GM21723 (cell line): ENCODE measurements around the gene TMEM86B.
"Not testable (repeated sequence)": the region's sequence is repeated elsewhere in the genome, so short reads cannot be mapped to it uniquely, and the experiment has no call there.

Experiments used
- ATAC-seq: cut with Tn5 transposase; IDR thresholded peaks from one replicate; pipeline ENCODE4 v1.9.1; 2021; ENCODE audit warnings: mild to moderate bottlenecking, moderate library complexity; ENCODE audit not compliant: unreplicated experiment

The TMEM86B gene

DNA sequence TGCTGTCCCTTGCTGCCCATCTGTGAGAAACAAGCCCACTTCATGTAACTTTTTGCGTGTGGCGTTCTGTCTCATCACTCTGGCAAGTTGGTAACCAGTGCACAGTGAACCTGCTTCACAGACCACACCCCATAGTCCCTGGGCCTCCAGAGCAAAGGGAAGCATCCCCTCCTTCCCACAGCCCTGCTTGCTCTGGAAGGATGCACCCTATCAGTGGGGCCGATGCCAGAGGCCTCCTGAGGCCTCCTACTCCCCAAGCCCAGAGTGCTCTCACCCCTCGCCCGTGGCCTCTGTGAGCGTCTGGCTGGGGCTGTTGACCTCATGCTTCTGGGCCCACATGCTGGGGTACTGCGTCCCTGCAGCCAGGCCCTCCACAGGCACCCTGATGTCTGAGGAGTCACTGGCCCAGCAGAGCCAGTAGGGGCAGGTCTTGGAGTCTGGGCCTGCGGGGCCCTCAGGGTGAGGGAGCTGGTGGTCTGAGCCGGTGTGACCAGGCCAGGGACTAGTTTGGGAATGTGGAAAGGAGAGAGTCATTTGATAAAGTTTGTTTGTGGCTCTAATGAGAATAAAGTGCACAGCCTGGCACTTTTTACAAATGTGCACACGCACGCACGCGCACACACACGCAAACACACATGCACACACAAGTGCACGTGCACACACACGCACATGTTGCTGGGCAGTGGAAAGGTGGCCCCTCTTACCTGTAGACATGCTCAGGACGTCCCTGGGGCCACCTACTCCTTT is 5.1 kb downstream of the TMEM86B start:
- no peak for ATAC-seq

DNA sequence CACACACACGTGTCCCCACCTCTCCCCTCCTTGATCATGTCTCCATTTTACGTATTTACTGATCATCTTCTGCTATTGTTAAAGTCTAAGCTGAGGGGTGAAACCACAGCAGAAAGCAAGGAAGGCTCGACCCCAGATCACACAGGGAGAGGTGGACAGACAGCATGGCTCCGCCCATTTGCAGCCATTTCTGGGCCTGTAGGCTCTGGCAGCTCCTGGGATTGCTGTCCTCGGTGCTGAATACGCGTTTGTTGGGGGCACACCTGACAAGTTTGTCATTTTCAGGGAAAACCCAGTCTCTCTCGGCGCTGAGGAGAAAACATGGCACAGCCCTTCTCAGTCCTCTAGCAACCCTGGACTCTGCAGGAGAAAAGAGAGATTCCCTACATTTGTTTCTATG is 8.0 kb downstream of the TMEM86B start:
- no peak for ATAC-seq

DNA sequence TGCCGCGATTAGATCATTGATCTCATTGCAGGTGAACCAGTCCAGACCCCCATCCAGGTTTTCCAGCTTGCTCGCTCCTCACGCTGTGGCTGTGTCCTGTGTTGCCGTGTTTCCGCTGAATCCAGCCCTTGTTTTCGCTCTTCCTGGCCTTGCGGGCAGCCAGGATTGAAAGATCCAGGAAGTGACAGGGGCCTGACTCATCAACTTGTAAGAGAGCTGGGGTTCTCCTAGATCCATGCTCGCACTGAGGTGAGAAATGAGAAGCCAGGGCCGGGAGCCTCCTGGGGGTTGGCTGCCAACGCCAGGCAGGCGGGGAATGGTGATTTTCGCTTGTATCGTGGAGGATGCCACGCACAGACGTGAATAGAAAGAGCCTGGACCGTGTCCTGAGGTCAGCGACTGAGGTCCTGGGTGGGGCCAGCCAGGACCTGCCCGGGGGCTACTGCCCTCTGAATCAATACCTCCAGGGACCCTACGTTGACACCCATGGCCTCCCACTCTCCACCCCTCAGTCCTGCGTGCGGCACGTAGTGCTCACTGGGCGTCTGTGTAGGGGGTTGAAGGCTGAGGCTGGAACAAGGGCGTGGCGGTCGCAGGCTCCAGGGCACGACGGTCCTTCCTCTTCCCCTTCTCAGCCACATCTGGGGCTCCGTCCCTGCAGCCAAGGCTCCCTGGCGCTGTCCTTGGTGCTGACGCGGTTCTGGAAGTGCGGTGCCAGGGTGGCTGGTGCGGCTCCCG is 11.9 kb downstream of the TMEM86B start:
- no peak for ATAC-seq

DNA sequence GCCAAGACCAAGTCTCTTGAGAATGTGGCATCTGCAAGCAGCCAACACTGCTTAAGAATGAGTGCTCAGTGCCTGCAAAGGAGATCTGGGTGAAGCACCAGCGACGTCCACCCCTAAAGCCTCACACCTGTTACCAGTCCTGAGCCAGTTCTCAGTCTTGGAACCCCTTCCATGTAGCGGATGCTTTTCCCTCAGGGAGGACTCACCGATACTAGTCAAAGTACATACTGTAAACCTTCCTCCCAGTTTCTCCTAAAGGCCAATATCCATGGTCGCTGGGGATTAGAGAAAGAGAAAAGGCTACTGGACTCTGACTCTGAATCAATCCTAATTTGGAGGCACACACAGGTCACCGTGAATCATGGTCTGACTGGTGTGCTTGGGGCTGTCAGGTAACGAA is 15.0 kb downstream of the TMEM86B start:
- no peak for ATAC-seq

DNA sequence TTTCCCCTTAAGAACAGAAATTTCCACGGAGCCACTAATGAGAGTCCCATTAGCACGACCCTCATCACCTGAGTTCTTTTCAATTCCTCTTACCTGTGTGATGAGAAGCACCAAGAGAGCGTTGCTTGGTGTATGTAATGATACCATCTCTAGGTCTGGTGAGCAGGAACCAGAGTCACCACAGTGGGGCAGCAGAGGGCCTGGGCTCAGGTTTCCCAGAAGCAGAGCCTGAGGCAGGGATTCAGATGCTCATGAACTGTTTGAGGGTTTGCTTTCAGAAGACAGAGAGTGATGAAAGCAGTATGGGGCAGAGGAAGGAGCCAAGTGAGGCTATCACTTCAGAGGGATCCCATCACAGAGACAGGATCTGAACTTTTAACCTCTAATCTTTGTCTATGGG is 16.1 kb downstream of the TMEM86B start:
- ATAC-seq = no peak

DNA sequence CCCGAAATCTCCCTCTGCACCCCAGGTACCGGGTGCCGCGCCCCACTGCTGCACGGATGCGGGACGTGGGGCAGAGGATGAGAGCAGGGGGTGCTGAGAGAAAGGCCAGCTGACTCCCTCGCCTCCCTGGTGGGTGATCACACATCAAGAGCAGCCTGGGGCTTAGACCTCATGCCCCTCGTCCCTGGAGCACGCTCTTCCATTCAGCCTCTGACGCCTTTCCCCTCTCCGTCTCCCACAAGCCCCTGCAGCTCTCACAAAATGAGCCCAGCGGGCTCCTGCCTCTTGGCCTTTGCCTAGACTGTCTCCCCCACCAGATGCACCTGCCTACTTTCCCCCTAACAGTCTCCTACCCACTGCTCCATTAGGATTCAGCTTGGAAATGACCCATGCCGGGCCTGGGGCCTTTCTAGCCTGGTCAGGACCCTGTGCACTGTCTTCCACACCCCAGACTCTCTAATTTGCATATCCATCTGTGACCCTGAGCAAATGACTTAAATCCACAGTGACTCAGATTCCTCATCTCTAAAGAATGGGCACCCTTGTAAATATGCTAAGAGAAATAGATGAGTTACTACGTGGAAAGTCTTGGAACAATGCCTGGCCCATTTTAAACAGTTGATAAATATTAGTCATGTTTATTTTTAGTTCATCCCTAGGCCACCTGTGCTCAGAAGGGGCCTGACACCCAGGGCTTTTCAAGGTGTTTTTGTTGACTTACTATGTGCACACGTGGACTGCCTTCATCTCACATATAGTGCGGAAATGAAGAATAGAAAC is 18.7 kb downstream of the TMEM86B start:
- no peak for ATAC-seq

DNA sequence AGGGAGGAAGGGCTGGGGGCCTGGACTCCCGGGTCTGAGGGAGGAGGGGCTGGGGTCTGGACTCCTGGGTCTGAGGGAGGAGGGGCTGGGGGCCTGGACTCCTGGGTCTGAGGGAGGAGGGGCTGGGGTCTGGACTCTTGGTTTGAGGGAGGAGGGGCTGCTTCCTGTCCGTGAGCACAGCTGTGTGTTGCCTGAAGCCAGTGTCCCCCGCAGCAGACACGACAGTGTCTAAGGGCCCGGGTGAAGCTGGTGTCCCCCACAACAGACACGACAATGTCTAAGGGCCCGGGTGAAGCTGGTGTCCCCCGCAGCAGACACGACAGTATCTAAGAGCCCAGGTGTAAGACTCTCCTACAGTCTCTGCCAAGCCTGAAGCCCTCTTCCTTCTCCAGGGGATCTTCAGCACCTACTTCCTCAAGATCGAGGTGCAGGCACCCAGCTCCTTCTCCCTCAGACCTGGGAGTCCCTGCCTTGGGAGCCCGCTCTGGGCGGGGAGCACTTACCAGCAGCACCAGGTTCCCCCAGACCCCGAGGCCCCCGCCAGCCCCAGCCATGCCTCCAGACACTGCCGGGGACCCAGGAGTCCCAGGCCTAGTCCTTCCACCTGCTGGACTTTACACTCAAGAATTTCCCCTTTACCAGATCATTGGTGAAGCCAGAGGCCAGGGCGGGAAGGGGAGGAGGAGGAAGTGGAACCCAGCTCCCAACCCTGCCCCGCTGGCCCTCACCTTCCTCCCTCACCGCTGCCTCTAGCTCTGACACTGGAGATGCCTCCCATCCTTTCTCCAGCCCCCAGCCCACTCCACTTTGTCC is 19.5 kb downstream of the TMEM86B start, which contains the start of gene PTPRH:
TSS of gene PTPRH (minus strand) at position 622 of the 813 bp plus-strand sequence. CDS start at position 554, 68 bp downstream.
- no peak for ATAC-seq

DNA sequence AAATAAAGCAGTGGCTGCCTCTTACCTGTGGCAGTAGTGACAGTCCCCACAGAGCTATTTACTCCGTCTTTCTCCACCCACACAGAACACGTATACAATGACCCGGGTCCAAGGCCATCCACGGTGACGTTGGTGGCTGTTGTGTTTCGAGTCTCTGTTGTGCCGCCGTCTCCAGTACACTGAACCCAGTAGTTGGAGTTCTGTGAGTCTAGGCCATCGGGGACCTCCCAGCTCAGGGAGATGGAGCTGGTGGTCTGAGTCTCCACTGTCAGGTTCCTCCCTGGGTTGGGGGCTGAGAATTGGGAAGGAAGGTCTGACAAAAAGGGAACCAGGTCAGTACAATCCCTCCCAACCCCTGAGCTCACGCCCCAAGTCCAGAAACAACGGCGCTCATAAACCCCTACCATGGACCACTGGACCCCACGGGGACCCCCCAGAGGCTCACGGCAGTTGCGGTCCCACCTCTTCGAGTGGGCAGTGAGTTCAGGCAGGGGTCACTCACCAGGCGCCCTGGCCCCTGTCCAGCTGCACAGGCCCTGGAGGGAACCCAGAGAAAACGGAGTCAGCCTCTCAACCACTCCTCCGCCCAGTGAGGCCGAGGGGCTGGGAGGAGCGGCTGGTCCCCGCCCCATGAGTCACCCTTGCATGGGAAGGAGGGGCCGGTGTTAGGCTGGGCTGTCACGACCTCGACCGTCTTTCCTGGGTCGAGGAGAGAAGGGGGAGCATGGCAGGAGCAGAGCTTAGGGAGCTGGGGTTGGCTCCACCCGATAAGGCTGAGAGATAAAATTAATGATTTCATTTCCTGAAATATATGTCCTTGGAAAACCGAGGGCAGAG is 21.7 kb downstream of the TMEM86B start:
- no peak for ATAC-seq

DNA sequence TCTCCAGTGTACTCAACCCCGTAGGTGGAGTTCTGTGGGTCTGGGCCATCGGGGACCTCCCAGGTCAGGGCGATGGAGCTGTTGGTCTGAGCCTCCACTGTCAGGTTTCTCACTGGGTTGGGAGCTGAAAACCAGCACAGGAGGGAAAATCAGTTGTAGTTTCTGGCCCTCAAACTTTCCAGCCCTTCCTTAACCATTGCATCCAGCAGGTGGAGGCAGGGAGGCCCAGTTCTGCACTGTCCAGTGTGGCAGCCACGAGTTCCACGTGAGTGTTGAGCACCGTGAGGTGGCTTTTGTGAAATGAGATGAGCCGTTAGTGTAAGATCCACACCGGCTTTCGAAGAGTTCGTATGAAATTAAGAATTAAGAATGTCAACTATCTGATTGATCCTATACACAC is 26.4 kb downstream of the TMEM86B start:
- not testable (repeated sequence) for ATAC-seq

DNA sequence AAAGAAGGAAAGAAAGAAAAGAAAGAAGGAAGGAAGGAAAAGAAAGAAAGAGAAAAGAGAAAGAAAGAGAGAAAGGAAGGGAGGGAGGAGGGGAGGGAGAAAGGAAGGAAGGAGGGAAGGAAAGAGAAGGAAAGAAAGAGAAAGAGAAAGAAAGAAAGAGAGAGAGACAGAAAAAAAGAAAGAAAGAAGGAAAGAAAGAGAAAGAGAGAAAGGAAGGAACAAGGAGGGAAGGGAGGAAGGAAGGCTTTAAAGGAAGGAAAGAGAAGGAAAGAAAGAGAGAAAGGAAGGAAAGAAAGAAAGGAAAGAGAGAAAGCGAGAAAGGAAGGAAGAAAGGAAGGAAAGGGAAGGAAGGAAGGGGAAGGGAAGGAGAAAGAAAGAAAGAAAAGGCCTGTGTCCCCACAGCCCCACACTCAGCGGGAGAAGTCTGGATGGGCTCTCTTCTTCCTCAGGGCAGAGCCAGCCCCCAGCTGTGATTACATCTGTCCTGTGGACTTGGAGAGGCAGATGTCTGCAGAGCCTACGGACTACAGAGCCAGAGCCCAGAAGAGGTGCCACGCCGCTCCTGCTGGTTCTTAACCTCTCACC is 28.9 kb downstream of the TMEM86B start:
- no peak for ATAC-seq

DNA sequence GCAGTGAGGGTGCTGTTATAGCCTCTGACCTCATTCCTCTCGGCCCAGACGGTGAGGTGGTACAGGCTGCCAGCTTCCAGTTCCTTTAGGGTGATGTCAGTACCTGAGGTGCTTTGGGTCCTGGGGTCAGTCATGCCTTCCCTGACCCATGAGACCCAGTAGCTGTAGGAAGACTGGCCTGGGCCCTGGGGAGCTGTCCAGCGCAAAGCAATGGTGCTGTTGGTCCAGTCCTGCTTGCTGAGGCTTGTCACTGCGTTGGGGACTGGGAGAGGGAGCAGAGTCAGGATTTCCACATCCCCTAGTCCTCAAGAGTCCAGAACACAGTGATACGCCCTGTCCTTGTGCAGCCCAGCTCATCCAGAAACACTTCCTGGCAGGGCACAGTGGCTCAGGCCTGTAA is 29.9 kb downstream of the TMEM86B start:
- no peak for ATAC-seq

DNA sequence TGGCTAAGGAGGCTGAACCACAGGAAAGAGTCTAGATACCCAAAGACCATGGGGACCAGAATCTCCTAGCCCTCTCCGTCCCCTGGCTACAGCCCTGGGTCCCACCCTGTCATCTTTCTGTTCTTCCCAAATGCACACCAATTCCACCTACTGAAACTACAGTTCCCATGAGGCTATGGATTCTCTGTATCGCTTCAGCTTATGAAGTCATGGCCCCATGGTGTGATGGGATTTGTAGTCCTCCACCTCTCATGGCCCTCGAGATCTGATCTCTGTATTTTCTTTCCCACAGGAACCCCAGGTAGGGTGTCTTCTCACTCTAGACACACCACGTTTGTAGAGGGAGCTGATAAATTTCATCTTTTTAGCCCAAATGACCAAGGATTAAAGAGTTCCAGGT is 31.0 kb downstream of the TMEM86B start:
- no peak for ATAC-seq

DNA sequence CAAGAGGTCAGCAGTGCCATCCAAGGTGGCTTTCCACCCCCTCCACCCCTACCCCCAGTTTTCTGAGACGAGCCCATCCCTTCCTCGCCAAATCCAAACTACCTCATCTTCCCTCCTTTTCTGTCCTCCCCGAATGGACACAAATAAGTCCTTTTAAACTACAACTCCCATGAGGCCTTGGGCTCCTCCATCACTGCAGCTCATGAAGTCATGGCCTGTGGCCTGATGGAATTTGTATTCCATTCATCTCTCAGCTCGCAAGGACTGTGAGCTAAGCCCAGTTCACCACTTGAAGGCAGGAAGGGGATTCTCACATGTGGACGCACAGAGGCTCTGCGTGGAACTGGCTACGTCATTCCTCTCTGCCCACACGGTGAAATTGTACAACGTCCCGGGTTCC is 31.8 kb downstream of the TMEM86B start:
- no peak for ATAC-seq

DNA sequence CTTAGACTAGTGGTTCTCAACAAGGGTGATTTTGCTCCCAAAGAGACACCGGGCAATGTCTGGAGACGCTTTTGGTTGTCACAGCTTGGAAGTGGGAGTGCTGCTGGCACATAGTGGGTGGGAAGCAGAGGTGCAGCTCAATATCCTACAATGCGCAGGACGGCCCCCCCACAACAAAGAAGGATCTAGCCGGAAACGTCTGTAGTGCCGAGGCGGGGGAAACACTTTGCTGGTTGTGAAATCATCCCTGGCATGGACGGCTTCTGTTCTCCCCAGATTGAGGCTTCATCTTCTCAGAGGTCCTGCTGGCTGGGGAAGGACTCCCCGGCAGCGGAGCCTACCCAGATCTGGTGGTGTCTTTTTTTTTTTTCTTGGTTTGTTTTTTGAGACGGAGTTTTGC is 35.1 kb downstream of the TMEM86B start:
- no peak for ATAC-seq

DNA sequence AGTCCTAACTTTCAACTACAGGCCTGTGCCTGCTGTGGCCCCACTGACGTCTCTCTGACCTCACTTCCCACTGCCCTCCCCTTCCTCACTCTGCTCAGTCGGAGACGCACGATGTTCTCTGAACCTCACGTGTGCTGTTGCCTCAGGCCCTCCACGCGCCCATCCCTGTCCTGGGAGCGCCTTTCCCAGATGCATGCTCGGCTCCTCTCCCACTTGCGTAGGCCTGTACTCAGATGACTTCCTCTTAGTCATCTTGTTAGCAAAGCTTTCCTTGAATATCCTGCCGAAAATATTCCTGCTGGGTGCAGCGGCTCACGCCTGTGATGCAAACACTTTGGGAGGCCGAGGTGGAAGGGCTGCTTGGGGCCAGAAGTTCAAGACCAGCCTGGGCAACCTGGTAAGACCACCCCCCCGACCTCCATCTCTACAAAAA is 39.1 kb downstream of the TMEM86B start:
- ATAC-seq = no peak

DNA sequence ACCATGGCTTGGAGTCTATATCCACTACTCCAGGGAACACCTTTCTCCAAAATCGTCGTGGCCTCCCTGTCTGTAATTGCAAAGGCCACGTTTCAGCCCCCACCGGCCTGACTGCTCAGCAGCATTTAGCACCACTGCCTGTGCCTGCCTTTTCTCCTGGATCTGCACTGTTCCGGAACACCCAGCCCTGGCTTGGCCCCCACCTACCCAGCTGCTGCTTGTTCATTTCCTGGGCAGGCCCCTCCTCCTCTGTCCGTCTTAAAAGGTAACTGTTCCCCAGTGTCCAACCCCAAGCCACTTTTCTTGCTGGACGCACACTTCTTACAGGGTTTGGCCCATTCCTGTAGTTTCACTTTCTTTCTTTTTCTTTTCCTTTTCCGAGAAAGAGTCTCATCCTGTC is 39.9 kb downstream of the TMEM86B start:
- no peak for ATAC-seq

DNA sequence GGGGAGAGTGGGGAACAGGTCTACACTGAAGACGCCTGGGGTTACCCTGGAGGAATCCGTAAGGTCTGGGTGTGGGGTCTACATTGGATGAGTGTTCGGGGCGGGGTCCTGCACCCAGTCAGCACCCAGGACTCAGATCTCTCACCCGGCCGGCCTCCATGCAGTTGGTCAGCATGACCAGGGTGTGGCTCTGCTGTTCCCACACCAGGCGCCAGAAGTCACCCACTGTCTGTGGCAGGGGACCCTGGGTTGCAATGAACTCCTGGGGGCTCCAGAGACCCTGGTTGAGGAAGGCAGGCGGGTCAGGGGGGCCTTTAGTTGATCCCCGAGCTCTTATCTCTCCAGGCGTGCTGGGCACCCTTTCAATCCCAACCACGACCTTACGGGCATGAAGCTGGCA is 42.5 kb downstream of the TMEM86B start:
- ATAC-seq = no peak

DNA sequence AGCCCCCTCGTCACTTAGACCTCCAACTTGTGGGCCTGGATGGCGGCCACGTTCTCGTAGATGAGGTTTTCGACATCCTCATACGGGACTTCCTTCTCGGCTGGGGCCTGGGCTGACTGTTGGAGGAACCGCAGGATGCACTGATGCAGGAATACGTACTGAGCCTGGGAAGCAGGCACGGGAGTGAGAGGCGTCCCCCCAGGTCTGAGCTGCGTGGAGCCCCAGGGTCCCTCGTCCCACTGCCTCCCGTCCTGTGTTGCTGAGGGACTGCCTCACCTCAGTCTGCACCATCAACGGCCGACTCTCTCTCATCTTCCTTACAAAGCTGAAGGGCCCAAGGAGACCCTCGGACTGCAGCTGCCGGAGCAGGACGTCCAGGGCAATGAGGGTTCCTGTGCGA is 46.8 kb downstream of the TMEM86B start:
- ATAC-seq = no peak
